Subcutaneous abdominal adipose tissue (tissue), 5 donors: Measurements from ENCODE around the gene SEMA3A.
"Not testable (repeated sequence)": the region's sequence is repeated elsewhere in the genome, so short reads cannot be mapped to it uniquely, and the experiment has no call there.

Source experiments
- H3K27ac ChIP-seq: one replicate; pipeline ENCODE4 v1.7.0; 2013; ENCODE audit warnings: low read depth, mild to moderate bottlenecking, inconsistent platforms, low read length, moderate library complexity
- H3K27me3 ChIP-seq, 5 donors: one replicate each; pipeline ENCODE4 v1.7.0; 2013; ENCODE audit warnings: low read length in 5 of 5, inconsistent platforms in 1 of 5; ENCODE audit not compliant: control insufficient read depth in 5 of 5, insufficient read depth in 4 of 5
- H3K36me3 ChIP-seq, 5 donors: one replicate each; pipeline ENCODE4 v1.7.0; 2013; ENCODE audit warnings: low read length in 5 of 5; ENCODE audit not compliant: control insufficient read depth in 5 of 5, insufficient read depth in 5 of 5
- H3K4me1 ChIP-seq, 5 donors: one replicate each; pipeline ENCODE4 v1.7.0; 2013; ENCODE audit warnings: low read length in 5 of 5, mild to moderate bottlenecking in 3 of 5, moderate library complexity in 1 of 5; ENCODE audit not compliant: control insufficient read depth in 5 of 5, insufficient read depth in 5 of 5
- H3K4me3 ChIP-seq, 5 donors: one replicate each; pipeline ENCODE4 v1.7.0; 2013; ENCODE audit warnings: low read length in 5 of 5, low read depth in 1 of 5
- H3K9ac ChIP-seq, 5 donors: one replicate each; pipeline ENCODE4 v1.7.0; 2013; ENCODE audit warnings: low read length in 5 of 5, mild to moderate bottlenecking in 4 of 5, moderate library complexity in 3 of 5
- H3K9me3 ChIP-seq, 5 donors: one replicate each; pipeline ENCODE4 v1.7.0; 2013; ENCODE audit warnings: low read length in 5 of 5; ENCODE audit not compliant: control insufficient read depth in 5 of 5
- donor health status: healthy.
- donor health status: healthy.
- donor health status: healthy.
- donor health status: healthy.
- donor health status: healthy.

SEMA3A gene

GRCh38 chr7:84060000-84060399 is 134.6 kb downstream of the SEMA3A start:
- H3K36me3 ChIP-seq = no peaks in the 10 kb centered on the region
- no peaks in the 10 kb centered on the region for H3K4me1 ChIP-seq
- H3K4me3 ChIP-seq = no peak overlapping the region
- H3K9me3 ChIP-seq = no peaks in the 10 kb centered on the region
- H3K9ac ChIP-seq = no peak overlapping the region
- H3K27me3 ChIP-seq = no peaks in the 10 kb centered on the region
- H3K27ac ChIP-seq = no peak overlapping the region

GRCh38 chr7:84058311-84059076 is 136.1 kb downstream of the SEMA3A start:
- no peaks in the 10 kb centered on the region for H3K9me3 ChIP-seq
- H3K4me3 ChIP-seq = no peak overlapping the region
- H3K9ac ChIP-seq = no peak overlapping the region
- no peaks in the 10 kb centered on the region for H3K27me3 ChIP-seq
- no peaks in the 10 kb centered on the region for H3K4me1 ChIP-seq
- no peaks in the 10 kb centered on the region for H3K36me3 ChIP-seq
- no peak overlapping the region for H3K27ac ChIP-seq

GRCh38 chr7:84057576-84057975 is 137.0 kb downstream of the SEMA3A start:
- Histone ChIP-seq H3K36me3 (no peaks in the 10 kb centered on the region), H3K27me3 (no peaks in the 10 kb centered on the region), H3K9ac (no peak overlapping the region), H3K27ac (no peak overlapping the region), H3K9me3 (no peaks in the 10 kb centered on the region), H3K4me3 (no peak overlapping the region), H3K4me1 (no peaks in the 10 kb centered on the region)

GRCh38 chr7:84055904-84056605 is 138.5 kb downstream of the SEMA3A start:
- H3K27me3 ChIP-seq = no peaks in the 10 kb centered on the region
- no peaks in the 10 kb centered on the region for H3K36me3 ChIP-seq
- no peaks in the 10 kb centered on the region for H3K9me3 ChIP-seq
- no peaks in the 10 kb centered on the region for H3K4me1 ChIP-seq
- no peak overlapping the region for H3K9ac ChIP-seq
- no peak overlapping the region for H3K27ac ChIP-seq
- H3K4me3 ChIP-seq = no peak overlapping the region

GRCh38 chr7:84055199-84055598 is 139.4 kb downstream of the SEMA3A start:
- H3K4me1 ChIP-seq, H3K4me3 ChIP-seq, H3K27me3 ChIP-seq, H3K36me3 ChIP-seq, H3K9me3 ChIP-seq, H3K9ac ChIP-seq, H3K27ac ChIP-seq: not testable (repeated sequence)

- H3K4me3 ChIP-seq = no peak overlapping the region
- no peak overlapping the region for H3K27ac ChIP-seq
- no peak overlapping the region for H3K9ac ChIP-seq
- no peaks in the 10 kb centered on the region for H3K36me3 ChIP-seq
- H3K9me3 ChIP-seq = no peaks in the 10 kb centered on the region
- H3K27me3 ChIP-seq = no peaks in the 10 kb centered on the region
- H3K4me1 ChIP-seq = no peaks in the 10 kb centered on the region
Observed at GRCh38 chr7:84049071-84049836, 145.3 kb downstream of the SEMA3A start.

GRCh38 chr7:84047085-84047484 is 147.5 kb downstream of the SEMA3A start:
- Histone ChIP-seq H3K36me3 (no peaks in the 10 kb centered on the region), H3K27ac (no peak overlapping the region), H3K9me3 (no peaks in the 10 kb centered on the region), H3K27me3 (no peaks in the 10 kb centered on the region), H3K4me3 (no peak overlapping the region), H3K4me1 (peaks cover 0 to 9% (median 3%) of the 10 kb centered on the region in 5 donors), H3K9ac (no peak overlapping the region)

GRCh38 chr7:84044834-84045233 is 149.8 kb downstream of the SEMA3A start:
- H3K4me1 ChIP-seq = peaks cover 0 to 11% (median 3%) of the 10 kb centered on the region in 5 donors
- H3K27me3 ChIP-seq = no peaks in the 10 kb centered on the region
- H3K4me3 ChIP-seq = no peak overlapping the region
- H3K9ac ChIP-seq = no peak overlapping the region
- no peak overlapping the region for H3K27ac ChIP-seq
- no peaks in the 10 kb centered on the region for H3K36me3 ChIP-seq
- no peaks in the 10 kb centered on the region for H3K9me3 ChIP-seq

- Histone ChIP-seq H3K36me3 (no peaks in the 10 kb centered on the region), H3K9me3 (no peaks in the 10 kb centered on the region), H3K27ac (no peak overlapping the region), H3K27me3 (no peaks in the 10 kb centered on the region), H3K4me1 (peaks cover 0 to 11% (median 3%) of the 10 kb centered on the region in 5 donors), H3K4me3 (no peak overlapping the region), H3K9ac (no peak overlapping the region)
Observed at GRCh38 chr7:84043661-84044191, 150.9 kb downstream of the SEMA3A start.

- H3K4me3 ChIP-seq = no peak overlapping the region
- peaks cover 0 to 11% (median 3%) of the 10 kb centered on the region in 5 donors for H3K4me1 ChIP-seq
- H3K27me3 ChIP-seq = no peaks in the 10 kb centered on the region
- H3K9me3 ChIP-seq = no peaks in the 10 kb centered on the region
- H3K9ac ChIP-seq = no peak overlapping the region
- H3K36me3 ChIP-seq = no peaks in the 10 kb centered on the region
- H3K27ac ChIP-seq = peak overlapping the region; percentile 66
Observed at GRCh38 chr7:84042110-84042539, 152.5 kb downstream of the SEMA3A start.
